ENCODE data around the gene TAS2R50. TPM values are rescaled to one million over a fixed set of nuclear protein-coding genes. Genes with fewer than 3 reads are reported as not detected.
A peak's percentile ranks its signal among the peaks of the same experiment; 100 is the strongest.
"Not testable (repeated sequence)": the region's sequence is repeated elsewhere in the genome, so short reads cannot be mapped to it uniquely, and the experiment has no call there.

TAS2R50 gene, protein sequence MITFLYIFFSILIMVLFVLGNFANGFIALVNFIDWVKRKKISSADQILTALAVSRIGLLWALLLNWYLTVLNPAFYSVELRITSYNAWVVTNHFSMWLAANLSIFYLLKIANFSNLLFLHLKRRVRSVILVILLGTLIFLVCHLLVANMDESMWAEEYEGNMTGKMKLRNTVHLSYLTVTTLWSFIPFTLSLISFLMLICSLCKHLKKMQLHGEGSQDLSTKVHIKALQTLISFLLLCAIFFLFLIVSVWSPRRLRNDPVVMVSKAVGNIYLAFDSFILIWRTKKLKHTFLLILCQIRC
- polyA plus RNA-seq (ENCODE audit: insufficient read depth in 1 of 5, insufficient read length in 5 of 5, low replicate concordance in 1 of 5), result under 1 TPM in 3 of 5 donors, not detected in 2; 0.11 to 0.37 (median 0.26) TPM
- long read RNA-seq, donor 1, result 0 reads
- long read RNA-seq, donor 2, result 0 reads
- long read RNA-seq, donor 3, result 0 reads
- long read RNA-seq, donor 4, result 0 reads
- long read RNA-seq, donor 5, result 0 reads
- long read RNA-seq, donor 6, result 0 reads
- long read RNA-seq, donor 7, result 0 reads
- long read RNA-seq, donor 8, result 0 reads

DNA sequence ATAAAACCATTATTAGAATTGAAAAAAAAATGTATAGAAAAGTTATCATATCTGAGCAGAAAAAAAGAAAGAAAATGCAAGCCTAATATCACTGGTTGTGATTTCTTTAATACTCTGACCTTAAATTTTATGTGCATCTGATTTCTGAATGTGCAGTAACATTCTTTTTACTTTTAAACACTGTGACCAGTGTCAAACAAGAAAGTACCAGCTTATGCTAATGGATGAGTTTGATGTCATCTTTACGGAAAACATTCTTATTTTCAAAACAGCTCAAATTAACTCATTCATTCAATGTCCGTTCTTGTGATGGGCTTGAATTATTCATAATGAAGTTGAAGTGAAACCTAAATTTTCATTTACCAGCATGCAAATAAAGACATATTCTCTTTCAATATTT lies at the start of gene TAS2R50:
TAS2R50 (minus strand) TSS at position 101 of the 400 bp plus-strand sequence; CDS start at position 49, 52 bp downstream.
- DNase-seq, result no peak

DNA sequence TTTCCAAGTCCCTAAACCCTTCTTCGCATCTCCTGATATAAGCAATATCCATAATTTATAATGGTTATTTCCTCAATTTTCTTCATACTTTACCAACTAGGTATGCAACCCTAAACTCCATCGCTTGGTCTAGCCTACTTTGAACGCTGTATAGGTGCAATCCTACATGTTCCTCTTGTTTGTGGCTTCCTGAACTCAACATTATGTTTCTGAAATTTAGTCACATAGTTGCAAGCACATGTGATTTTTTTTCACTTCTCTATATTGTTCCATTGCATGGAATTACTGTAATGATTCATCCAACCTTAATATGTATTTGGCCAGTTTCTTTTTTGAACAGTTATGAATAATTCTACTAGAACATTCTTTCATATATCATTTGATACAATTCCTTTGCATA lies 47.2 kb upstream of the TAS2R50 start:
- not testable (repeated sequence) for DNase-seq

DNA sequence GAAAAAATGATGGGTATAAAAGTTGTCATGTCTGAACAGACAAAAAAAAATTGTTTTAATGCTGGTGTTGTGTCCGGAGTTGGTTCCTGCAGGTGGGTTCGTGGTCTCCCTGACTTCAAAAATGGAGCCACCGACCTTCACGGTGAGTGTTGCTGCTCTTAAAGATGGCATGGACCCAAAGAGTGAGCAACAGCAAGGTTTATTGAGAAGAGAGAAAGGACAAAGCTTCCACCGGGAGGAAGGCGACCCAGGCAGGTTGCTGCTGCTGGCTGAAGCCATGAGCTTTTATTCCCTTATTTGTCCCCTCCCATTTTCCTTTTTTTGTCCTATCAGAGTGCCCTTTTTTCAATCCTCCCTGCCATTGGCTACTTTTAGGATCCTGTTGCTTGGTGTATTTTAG lies 44.6 kb upstream of the TAS2R50 start, which contains the start of gene TAS2R31:
TAS2R31 (minus strand) TSS at position 101 of the 400 bp plus-strand sequence; CDS start at position 29, 72 bp downstream.
- DNase-seq, result no peak

DNA sequence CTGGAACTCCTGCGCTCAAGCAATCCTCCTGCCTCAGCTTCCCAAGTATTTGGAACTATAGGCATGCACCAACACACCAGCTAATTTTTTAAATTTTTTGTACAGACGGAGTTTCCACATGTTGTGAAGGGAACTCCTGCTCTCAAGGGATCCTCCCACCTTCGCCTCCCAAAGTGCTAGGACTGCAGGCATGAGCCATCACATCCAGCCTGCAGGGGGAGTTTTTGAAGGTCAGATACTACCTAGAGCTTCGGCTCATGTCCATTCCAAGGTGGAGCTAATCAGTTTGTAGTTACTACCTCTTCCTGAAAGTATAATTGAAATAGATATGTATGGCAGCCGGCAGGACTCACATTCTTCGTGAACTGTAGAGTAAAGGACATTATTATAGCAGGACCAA lies 39.4 kb upstream of the TAS2R50 start:
- no peak for DNase-seq

DNA sequence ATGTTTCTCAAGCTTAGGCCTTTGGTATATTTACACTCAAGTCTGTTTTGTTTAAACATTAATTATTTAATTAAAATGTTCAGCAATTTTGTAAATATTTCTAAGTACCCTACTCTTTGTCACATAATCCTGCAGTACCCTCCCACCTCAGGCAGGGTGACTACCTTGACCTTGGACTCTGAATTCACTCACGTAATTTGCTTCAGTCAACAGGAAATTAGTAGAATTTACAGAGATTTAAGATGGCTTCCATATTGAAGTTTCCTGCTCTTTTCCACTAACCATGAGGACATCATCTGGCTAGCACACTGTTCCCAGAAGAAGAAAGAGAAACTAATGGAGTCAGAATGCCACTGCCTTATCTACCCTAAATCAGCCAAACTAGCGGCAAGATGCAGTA lies 36.7 kb upstream of the TAS2R50 start:
- DNase-seq, result no peak

DNA sequence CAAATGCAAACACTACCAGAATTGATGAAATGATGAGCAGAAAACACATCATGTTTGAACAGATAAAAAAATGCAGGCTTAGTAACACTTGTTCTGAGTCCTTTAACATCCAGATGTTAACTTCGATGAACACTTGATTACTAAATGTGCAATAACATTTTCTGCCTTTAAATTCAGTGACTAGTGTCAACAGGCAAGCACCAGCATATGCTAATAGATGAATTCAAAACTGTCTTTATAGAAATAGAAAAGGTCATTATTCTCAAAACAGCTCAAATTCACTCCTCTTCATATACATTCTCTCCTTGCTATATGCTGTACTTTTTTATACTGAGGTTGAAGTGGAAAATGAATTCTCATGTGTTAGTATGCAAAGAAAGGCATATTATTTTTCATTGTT lies 35.8 kb upstream of the TAS2R50 start, which contains the start of gene TAS2R19:
TAS2R19 (minus strand) TSS at position 101 of the 400 bp plus-strand sequence; CDS start at position 52, 49 bp downstream.
- DNase-seq, result no peak

DNA sequence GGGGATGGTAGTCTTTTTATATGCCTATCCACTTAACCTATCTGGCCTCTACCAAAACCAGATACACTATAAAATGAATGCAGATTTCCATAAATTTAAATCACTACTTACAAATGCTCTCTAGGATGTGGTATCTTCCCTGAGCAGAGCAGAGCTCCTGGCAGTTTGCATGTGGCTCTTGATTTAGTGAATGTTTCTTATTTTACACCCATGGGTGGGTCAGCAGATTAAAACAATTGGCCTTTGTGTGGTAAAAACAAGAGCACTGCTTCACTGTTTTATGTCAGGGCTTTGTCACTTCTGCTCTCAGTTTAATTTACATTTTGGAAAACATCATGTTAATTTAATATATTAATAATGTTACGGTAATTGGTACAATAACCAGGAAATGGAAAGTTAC lies 30.2 kb upstream of the TAS2R50 start:
- no peak for DNase-seq

DNA sequence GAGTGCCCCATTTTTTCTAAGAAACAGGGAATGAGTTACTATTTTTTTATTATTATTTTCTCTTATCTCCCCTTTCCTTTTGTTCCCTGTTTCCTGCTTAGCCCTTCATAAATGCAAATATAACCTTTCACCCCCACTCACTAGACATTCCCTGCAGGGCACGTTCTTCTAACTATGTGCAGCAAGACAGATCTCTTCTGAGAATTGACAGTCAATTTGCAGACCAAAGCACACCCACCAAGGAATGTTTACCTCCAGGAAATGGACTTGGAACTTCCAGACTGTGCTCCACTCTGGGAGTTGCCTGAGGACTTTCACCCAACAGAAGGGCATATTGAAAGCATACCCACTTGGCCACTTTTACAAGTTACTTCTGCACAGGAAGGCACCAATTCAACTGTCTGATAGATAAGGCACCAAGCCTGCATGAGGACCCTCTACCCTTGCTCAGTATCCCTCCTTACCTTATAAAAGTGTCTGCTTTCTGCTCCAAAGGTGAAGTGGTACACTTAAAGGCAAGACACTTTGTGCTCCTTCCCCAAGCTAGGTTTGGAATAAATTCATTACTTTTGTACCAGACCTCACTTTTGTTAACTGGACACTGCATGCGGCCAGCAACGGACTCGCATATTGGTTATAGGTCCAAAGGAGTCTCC lies 29.2 kb upstream of the TAS2R50 start:
- no peak for DNase-seq

DNA sequence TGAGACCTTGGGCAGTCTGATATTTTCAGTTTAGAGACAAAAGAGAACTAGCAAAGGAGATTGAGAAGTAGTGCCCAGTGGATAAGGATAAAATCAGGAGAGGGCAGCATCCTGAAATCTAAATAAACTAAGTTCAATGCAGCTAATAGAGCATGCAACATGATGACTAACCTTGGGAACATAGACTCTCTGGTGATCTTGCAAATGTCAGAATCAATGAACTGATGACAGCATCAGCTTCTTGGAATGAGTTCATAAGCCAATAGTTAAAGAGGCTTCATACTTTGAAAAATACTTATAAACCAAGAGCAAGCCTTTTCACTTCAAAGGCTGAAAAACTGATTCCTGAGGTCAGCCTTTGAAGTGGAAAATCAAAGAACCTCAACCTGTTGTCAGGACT lies 27.5 kb upstream of the TAS2R50 start:
- no peak for DNase-seq

DNA sequence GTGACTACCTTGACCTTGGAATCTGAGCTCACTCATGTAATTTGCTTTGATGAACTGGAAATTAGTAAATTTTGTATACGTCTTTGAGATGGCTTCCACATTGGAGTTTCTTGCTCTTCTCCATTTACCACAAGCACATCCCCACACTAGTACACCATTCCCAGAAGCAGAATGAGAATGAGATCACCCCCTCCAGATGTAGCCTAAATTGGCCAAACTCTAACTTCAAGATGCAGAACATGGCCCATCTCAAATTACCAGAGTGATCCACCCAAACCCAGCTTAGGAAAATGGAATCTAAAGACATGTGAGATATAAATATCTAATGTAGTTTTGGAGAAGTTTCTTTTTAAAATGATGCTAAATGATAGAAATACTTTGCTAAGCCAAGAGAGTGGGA lies 20.9 kb upstream of the TAS2R50 start:
- DNase-seq, result no peak

DNA sequence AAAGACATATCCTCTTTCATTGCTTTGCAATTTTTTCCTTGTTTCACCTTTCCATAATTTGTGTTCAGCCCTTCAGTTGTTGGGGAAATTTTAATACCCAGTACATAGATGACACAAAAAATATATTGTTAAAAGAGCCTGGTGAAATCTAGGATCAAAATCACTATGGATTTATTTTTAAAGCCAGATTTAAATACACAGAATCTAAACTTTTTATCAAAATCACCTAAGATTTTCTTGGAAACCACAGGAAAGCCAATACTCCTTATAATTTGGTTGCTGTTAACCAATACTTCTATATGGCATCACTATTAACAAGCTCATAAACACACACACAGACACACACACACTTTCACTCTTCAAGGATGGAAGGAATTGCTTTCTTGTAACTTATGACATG lies 11.5 kb upstream of the TAS2R50 start, which contains the start of gene TAS2R20:
TAS2R20 (minus strand) TSS at position 101 of the 400 bp plus-strand sequence. CDS start 429 bp downstream, outside the sequence.
- DNase-seq, result no peak

DNA sequence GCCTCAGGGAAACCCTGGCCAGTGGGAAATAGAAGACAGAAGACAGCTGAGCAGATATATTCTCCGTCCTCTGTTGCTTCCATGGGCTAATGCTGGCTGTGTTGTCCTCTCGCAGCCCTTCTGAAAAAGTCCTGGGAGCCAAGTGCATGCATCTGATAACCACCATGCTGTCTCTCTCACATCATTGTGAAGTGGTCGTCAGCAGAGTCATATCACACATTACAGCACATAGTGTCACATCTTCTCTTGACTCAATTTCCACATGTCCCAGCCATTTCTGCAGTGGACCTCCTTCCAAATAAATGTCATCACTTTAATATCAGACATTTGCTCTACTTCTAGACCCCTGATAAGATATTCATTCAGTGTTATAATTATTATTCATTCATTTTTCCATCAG lies 7.6 kb upstream of the TAS2R50 start:
- DNase-seq, result peak; percentile 2 to 9

DNA sequence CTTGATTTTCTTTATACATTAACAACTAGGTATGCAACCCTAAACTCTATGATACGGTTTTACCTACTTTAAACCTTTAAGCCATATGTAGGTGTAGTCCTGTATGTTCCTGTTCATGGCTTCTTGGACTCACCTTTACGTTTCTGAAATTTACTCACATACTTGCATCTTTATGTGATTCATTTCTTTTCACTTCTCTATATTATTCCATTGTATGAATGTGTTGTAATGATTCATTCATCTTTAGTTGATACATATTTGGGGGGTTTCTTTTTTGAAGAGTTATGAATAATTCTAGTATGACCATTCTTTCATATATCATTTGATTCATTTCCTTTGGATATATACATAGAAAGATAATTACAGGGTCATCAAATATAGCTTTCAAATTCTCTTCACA lies 2.4 kb upstream of the TAS2R50 start:
- no peak for DNase-seq

DNA sequence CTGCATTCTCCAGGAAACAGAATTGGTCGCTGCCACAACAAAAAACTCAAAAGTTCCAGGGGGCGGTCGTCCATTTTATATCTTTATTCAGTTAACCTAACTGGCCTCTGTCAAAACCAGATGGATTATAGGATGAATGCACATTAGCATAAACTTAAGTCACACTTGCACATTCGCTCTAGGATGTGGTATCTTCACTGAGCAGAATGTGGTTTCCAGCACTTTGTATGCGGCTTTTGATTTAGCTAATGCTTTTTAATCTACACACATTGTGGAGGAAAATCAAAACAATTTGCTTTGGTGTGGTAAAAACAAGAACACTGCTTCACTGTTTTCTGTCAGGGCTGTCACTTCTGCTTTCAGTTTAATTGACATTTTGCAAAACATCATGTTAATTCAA lies 4.5 kb downstream of the TAS2R50 start:
- DNase-seq, result no peak

DNA sequence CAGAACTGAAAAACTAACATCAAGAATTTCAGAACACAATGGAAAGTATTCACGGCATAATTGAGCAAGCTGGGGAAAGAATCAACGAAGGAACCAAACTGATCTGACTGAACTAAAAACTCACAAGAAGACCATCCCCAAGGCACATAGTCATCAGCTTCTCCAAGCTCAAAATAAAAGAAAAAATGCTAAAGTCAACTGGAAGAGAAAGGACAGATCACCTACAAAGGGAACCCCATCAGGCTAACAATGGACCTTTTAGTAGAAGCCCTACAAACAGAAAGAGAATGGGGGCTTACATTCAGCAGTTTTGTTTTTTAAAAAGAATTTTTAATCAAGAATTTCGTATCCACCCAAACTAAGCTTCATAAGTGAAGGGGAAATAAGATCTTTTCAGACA lies 11.7 kb downstream of the TAS2R50 start:
- no peak for DNase-seq

DNA sequence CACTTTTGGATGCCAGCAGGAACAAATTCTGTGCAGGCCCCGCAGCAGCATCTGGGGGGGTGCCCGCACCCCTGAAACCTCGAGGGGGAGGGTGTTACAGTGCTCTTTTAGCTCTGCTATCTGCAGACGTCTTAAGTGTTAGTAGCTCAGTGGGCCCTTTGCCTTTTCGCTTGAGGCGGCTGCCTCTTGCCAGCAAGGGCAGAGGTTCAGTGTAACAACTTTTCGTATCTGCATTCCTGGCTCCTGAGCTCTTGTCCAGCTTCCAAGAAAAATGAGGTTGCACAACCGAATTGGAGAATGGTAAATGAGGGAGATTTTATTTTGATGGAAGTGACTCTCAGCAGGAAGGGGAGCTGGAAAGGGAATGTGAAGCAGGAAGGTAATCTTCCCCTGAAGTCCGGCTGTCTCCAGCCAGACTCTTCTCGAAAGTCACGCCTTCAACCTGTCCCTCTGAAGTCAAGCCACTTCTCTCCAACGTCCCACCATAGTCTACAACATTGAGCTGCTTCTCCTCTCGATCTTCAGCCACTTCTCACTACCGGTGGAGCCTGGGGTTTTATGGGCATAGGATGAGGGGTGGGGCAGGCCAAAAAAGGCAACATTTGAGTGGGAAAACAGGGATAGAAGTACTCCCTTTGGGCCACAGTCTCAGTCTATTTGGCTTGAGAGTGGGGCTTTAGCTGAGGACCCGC lies 17.8 kb downstream of the TAS2R50 start:
- DNase-seq, result peak; percentile 14 to 25

DNA sequence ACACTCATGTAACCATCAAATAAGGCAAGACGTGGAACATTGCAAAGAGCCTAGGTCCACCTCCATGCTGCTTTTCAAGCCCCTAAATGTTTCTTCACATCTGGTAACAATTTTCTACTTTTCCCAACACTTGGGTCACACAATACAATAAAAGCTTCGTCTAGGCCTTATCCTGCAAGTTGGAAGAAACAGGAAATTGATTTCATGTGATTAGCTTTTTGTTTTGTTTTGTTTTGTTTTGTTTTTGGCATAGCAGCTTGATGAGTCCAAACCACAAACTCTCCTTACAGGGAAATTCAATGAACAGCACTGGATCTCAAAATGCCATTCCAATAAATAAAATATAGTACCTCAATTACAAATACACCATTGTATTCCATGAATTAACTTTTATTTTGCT lies 19.3 kb downstream of the TAS2R50 start:
- DNase-seq, result no peak

DNA sequence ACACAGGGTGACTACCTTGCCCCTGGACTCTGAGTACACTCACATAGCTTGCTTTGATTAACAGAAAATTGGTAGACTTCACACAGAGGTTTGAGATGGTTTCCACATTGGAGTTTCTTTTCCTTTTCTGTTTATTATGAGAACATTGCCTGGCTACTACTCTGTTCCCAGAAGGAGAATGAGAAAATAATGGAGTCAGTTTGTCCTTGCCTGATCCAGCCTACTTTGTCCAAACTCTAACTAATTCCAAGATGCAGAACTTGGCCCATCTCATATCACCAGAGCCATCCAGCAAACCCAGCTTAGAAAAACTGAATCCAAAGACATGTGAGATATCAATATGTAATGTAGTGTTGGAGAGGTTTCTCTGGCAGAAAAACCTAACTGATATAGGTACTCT lies 20.4 kb downstream of the TAS2R50 start:
- DNase-seq, result no peak

DNA sequence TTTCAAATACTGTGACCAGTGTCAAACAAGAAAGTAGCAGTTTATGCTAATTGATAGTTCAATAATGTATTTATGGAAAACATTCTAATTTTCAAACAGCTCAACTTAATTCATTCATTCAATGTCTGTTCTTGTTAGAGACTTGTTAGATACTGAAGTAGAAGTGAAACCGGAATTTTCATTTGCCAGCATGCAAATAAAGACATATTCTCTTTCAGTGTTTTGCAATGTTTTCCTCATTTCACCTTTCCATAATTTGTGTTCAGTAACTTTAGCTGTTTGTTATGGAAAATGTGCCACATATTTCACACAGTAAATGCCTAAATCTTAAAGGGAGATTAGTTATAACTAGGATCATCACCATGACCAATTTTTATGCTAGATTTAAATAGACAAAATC lies 21.2 kb downstream of the TAS2R50 start:
- no peak for DNase-seq

DNA sequence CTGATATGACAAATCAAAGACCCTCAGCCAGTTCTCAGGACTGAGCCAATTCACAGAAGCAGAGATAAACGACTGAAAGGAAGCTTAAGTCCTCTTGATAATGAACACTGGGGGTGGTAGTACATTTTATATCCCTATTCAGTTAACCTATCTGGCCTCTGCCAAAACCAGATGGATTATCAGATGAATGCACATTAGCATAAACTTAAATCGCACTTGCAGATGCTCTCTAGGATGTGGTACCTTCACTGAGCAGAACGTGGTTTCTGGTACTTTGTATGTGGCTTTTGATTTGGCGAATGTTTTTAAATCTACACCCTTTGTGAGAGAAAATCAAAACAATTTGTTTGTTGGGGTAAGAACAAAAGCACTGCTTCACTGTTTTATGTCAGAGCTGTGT lies 26.5 kb downstream of the TAS2R50 start:
- DNase-seq, result no peak

DNA sequence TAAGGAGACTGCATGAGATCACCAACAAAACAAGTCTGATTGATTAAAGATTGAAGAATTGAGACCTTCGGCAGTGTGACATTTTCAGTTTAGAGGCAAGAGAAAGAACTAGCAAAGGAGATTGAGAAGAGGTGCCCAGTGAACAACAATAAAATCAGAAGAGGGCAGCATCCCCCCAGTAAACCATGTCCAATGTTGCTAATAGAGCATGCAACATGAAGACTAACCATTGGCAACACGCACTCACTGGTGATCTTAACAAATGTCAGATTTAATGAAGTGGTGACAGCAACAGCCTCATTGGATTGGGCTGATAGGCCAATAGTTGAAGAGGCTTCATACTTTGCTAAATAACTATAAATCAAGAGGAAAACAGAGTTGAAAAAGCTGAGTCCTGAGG lies 26.9 kb downstream of the TAS2R50 start:
- peak; percentile 12 to 28 for DNase-seq

DNA sequence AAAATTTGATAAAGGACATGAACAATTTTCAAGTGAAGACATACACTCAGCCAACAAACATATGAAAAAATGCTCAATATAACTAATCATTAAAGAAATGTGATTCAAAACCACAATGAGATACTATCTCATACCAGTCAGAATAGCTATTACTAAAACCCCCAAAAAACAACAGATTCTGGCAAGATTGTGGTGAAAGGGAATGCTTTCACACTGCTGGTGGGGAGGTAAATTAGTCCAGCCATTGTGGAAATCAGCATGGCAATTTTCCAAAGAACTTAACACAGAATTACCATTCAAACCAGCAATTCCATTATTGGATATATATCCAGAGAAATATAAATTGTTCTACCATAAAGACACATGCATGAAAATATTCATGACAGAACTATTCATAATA lies 29.0 kb downstream of the TAS2R50 start:
- no peak for DNase-seq

Measured in right lung (tissue), 10 donors.